HG03460 (cell line): ENCODE results near the gene LSAMP.
A peak's percentile ranks its signal among the peaks of the same experiment; 100 is the strongest.
"Not testable (repeated sequence)": the region's sequence is repeated elsewhere in the genome, so short reads cannot be mapped to it uniquely, and the experiment has no call there.

Experiments
- ATAC-seq: cut with Tn5 transposase; IDR thresholded peaks from one replicate; pipeline ENCODE4 v1.9.1; 2021; ENCODE audit not compliant: unreplicated experiment

The LSAMP gene

GRCh38 chr3:115783938-115784738, 661.1 kb downstream of the LSAMP start:
- peak; percentile 89 for ATAC-seq

DNA sequence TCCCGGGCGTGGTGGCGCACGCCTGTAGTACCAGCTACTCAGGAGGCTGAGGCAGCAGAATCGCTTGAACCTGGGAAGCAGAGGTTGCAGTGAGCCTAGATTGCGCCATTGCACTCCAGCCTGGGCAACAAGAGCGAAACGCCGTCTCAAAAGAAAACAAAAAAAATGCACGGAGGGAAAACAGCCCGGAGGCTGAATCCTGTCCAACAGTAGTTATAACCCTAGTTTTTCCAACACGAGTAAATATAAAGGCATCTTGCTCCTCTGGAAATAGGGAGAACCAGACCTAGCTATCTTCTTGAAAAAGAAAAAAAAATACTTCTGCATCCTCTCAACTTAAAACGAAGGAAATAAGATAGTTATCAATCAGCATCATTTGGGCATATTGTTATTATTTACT, 661.9 kb downstream of the LSAMP start:
- not testable (repeated sequence) for ATAC-seq

DNA sequence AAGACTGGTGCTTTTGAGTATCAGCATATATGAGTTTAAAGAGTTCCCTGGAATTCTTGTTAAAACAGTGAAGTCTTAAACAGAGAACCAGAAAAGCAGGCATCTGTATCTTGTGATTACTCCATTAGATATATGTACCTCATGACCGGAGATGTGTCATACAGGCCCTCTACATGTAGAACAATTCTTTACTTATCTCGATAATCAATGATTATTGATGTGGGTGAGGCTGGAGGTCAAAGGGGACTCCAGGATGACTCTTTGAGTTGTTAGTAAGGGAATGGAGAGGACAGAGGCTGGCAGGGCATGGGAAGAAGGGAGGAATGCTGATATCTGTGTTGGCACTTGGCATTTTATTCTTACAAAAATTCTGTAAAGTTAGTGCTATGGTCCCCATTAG, 666.3 kb downstream of the LSAMP start:
- ATAC-seq, result no peak

DNA sequence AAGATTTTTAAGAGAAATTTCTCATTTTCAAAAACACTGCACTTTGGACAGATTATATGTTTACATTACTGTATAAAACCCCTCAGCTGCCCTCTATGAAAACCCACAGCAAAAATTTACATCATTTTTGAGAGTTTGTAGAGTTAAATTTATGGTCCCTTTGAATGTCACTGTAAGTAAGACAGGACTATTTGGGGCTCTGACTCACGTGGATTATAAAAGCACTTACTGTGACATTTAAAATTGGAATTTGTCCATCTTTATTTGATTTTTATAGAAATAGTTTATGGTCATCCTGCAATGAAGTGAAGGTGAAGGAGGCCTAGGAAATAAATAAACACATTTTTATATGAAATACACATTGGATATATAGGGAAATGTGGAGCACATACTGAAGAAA, 672.3 kb downstream of the LSAMP start:
- ATAC-seq, result no peak

GRCh38 chr3:115768661-115769060, 676.6 kb downstream of the LSAMP start:
- ATAC-seq, result no peak

DNA sequence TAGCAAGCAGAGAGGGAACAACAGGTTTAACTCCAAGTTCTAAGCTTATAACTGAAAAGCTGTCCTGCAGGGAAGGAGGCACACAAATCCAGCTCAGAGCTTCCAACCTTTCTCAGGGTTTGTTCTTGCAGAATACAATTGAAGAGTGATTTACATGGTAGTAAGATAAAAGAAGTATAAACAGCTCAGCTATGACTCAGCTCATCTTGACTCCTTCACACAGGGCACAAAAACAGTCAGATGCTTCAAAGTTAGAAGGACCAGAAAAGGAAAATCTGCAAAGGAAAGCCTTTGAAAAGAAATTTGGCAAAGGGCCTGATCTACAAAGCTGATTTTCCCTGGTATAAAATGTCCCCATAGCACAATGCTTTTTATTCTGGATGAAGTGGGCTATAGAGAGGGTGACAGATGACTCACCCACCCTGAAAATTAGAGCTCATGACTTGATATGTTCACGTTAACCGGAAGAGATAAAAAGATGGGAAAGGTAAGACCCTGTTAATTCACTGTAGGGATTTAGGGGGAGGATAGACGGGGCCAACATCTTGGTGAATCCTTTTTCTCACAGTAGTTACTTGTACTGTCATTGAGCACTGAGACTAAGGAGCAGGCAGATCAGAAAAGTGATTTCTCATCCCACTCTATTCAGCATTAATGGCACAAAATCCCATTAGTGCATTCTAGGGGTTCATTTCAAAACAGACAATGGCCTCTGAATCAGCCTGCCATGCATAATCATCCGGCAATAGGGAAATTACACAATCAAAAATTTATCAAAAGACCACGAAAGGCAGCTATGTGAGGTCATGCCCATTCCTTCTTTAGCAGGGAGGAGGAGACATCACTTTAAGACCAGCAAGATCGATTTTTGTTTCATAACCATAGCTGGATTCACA, 678.5 kb downstream of the LSAMP start:
- ATAC-seq, result no peak

- no peak for ATAC-seq
These were observed 683.4 kb downstream of the LSAMP start for GRCh38 chr3:115761927-115762305.

GRCh38 chr3:115760716-115761115, 684.6 kb downstream of the LSAMP start:
- no peak for ATAC-seq

- no peak for ATAC-seq
These were observed 687.1 kb downstream of the LSAMP start for GRCh38 chr3:115758076-115758763.

GRCh38 chr3:115752978-115753377, 692.3 kb downstream of the LSAMP start:
- not testable (repeated sequence) for ATAC-seq
